Measurements from ENCODE around the gene C11orf58.

The C11orf58 gene

DNA sequence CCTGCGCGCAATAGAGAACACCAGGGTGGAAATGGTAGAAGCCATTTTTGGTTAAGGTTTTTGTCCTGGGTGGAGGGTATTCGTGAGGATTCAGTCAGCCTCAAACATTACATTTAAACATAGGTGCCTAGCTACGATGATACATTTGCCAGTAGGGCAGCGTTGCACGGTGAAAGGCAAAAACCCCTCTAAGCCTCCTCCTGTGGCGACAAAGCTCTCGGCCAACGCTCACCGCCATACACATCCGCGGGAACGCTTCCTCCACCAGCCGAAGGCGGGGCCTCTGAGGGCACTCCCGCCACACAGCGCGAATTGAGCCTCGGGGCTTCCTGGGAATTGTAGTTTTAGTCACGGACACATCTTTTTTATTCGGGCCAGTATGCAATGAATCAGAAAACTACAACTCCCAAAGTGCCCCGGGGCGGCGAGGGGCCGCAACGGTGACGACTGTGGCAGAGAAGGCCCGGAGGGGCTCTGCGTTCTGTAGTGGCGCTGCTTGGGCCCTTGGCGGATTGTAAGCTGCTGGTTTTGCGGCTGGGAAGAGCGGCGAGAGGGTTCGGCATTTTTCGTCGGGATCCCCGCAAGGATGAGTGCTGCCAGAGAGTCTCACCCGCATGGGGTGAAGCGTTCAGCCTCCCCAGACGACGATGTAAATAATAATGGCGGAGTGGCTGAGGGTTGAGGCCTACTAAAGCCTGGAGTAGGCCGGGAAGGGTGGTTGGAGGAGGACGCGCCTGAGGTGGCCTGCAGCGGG, at the start of gene C11orf58:
TSS of gene C11orf58 (plus strand) at position 455 of the 754 bp plus-strand sequence. CDS start at position 587, 132 bp downstream.
- DNase-seq: peak; percentile 96

DNA sequence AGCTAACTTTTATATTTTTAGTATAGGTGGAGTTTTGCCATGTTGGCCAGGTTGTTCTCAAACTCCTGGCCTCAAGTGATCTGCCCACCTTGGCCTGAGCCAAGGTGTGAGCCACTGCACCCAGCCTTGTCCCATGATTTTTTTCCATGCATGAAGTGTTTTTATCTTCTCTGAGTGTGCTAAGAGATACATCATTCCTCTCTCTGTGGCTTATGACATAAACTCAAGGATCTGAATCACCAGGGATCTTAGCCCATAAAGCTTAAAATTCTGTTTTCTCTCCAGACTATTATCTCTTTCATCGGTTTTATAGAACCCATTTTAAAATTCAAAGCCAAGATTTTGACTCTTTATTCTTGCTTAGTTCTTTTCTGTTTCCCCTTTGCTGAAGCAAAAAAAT, 48.4 kb upstream of the C11orf58 start:
- no peak for DNase-seq

DNA sequence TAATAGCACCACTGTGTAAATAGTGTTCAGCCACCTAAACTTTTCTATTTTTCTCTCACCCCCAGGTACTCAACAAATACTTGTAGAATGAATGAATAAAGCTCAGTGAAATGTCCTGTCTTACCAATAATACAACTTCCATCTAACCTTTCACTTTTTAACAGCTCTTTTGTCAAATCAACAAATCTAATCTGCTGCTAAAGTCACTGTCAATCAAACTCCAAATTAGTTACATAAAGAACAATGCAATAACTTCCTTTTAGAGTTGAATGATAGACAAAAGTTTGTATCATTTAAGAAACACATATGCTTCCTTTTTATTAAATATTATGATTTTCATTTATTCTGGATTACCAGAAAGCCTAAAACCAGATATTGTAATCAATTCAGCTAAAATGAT, 34.7 kb upstream of the C11orf58 start:
- DNase-seq: no peak

DNA sequence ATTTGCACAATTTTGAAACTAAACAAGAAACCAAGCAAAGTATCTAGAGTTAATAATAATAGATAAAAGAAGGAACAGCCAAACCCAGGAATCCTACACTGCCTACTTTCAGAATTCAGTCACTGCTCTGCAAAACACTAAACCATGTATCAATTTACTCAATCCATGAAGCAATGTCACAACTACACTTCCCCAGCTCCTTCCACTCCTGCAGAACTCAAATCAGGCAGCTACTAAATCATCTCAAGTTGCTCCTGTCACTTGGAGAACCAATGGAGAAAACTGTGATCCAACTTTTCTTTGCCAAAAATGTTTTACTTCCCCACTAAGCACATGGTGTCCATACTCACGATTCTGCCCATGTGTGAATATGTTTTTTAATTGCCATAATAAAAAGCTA, 24.9 kb upstream of the C11orf58 start:
- DNase-seq: no peak

DNA sequence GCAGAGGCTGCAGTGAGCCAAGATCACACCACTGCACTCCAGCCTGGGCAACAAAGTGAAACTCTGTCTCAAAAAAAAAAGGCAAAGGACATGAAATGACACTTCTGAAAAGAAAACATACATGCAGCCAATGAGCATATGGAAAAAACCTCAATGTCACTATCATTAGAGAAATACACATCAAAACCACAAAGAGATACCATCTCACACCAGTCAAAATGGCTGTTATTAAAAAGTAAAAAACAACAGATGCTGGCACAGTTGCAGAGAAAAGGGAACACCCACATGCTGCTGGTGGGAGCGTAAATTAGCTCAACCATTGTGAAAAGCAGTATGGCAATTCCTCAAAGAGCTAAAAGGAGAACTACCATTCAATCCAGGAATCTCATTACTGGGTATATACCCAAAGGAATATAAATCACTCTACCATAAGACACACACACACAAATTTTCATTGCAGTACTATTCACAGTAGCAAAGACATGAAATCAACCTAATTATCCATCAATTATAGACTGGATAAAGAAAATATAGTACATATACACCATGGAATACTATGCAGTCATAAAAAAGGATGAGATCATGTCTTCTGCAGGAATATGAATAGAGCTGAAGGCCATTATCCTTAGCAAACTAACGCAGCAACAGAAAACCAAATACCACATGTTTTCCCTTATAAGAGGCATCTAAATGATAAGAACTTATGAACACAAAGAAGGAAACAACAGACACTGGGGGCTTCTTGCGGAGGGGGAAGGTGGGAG, 15.7 kb upstream of the C11orf58 start:
- DNase-seq: no peak

DNA sequence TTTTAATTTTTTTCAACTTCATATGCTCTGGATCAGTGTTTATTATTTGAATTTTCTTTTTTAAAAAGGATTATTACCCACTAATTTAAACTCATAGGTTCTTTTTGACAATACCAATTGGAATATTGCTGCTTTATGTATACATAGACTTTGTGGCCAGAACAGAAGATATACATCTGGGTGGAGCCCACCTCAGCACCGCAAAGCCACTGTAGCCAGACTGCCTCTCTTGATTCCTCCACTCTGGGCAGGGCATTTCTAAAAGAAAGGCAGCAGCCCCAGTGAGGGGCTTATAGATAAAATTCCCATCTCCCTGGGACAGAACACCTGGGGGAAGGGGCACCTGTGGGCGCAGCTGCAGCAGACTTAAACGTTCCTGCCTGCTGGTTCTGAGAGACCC, 10.6 kb upstream of the C11orf58 start:
- no peak for DNase-seq

DNA sequence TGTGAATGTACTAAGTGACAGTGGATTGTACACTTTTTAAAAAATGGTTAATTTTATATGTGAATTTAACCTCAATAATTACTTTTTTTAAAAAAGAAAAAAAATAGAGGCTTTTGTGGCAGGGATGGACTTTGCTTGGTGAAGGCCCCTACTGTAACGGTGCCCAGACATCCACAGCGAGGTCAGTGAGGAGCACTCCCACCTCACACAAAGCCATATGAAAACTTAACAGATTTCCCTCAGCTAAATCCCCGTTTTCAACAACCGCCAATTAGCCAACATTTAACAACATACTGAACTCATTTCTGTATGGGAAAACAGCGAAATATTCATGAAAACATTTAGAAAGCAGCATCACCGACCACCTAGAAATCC, 642 bp upstream of the C11orf58 start:
- no peak for DNase-seq

DNA sequence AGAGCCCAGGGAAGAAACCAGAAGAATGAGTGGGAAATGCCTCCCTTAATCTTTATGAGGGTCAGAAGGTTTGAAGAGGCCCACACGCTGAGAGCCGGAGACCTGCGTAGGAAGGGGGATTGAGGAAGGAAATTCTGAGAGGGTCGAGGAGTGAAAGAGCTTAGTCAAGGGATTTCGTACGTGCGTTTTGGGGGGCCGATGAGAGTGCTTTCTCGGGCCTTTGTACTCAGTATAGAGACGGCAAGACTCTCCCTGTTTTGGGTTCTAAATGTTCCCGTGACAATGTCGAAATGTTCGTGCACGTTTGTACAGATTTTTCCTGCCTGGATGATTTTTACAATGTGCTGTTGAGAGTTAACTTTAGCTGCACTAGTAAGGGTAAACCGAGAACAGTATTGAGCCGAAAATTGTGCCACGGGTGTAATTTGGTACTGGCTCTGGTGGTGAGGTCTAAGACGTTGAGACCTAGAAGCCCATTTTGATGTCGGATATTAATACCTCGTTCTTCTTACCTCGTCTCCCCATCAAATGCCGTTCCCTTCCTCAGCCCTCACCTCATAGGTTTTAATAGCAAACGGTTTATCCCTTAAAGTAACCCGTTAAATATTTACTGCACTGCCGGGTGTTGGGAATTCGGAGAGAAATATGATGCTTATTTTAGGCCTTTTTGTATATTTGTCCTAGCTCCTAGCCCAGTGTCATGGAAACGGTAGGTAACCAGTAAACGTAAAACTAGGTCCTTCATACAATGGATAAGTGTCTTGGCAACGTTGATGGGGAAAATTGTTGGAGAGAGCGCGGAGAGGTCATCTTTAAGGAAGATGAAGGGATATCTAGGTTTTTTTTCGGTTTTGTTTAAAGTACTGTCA, 734 bp downstream of the C11orf58 start:
- no peak for DNase-seq

DNA sequence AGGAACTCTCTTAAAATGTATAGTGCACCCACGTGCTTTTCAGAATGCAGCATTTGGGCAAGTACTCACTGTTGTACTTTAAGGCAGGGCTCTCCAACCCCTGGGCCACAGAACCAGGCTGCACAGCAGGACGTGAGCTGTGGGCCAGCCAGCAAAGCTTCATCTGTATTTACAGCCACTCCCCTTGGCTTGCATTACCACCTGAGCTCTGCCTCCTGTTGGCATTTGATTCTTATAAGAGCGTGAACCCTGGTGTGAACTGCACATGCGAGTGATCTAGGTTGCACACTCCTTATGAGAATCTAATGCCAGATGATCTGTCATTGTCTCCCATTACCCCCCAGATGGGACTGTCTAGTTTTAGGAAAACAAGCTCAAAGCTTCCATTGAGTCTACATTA, 3.0 kb downstream of the C11orf58 start:
- no peak for DNase-seq

DNA sequence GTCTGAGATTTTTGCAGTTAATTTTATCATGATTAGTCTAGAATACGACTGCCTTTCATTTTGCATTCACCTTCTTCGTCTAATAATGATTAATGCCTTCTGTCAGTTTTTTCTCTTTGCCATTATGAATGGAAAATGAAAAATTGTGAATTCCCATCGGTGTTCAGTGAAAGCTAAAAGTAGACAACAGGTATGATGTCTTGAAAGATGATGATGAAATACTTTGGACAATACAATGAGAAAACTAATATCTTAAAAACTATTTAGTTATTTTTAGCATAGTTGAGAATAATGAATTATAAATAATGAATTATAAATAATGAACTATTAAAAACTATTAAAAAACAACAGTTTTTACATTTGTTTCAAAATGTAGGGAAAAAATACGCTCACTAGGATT, 5.0 kb downstream of the C11orf58 start:
- DNase-seq: no peak

DNA sequence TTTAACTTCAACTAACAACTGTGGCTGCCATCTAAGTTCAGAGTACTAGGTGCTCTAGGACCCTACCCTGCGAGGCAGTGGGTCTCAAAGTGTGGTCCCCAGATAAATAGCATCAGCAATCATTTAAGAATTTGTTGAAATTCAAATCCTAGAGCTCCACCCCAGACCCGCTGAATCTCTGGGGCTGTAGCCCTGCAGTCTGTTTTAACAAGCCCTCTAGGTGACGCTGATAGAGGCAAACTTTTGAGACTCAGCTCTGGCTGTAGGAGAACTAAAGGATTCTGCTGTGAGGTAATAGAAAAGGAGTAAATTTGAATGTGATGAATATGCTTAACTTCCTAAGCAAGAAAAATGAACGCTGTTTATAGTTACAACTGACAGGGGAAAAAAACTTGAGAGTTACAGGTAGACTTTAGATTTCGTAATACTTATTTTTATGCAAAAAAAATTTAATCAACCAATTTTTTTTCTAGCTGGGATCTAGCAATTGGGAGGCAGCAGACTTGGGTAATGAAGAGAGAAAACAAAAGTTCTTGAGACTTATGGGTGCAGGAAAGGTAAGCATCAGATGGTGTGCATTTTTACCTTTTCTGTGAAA, 5.8 kb downstream of the C11orf58 start:
- no peak for DNase-seq

DNA sequence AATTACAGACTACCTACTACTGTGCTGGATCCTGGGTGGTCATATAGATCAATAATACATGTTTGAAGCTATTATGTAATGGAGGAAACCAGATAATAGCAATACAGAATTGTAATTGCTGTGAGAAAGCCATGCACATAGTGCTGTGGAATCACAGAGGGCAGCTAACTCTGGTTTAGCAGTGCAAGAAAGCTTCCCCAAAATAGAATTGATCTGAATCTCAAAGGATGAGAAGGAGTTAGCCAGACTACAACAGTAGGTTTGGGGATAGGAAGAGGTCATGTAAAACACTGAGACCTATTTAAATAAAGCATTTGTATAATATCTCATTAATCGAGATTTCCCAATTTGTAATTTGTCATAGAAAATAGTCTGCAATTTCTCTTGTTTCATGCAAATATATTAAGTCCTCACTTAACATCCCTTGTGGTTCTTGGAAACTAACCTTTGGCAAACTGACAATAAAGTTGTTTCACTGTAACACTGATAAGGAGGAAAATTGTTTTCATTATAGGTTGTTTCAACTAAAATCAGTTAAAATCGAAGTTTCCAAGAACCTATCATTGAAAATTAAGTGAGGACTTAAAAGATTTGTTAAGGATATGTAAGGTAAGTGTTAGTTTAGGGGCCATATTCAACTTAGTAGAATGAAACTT, 7.6 kb downstream of the C11orf58 start:
- no peak for DNase-seq

DNA sequence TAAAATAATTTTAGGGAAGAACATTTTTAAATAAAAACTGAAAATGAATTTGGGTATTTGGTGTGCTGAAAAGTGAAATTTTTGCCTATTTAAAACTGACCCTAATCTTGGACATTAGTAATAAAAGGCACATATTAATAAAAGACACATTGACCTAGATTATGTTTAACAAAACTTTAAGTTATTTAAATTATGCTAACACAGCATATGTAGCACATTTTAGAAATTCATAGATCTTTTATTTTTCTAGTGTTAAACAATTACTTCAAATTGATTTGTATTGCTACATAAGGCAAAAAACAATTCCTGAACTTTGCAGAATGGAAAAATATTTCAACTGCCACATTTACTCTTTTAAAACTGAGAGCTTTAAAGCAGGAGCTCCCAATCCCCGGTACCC, 10.6 kb downstream of the C11orf58 start:
- no peak for DNase-seq

DNA sequence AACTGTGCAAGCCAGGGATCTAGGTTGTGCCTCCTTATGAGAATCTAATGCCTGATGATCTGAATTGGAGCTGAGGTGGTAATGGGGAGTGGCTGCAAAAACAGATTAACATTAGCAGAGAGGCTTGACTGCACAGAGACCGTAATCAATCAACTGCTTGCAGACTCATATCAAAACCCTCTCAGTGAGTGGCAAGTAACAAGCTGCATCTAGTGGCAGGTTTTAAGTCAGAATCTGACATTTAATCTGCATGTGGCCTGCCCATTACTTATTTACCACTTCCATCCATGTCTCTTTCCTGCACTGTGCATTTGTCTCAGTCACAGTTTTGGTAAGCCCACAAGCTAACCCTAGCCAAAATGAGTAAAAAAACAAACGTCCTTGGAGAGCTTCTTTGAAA, 11.2 kb downstream of the C11orf58 start:
- DNase-seq: no peak

DNA sequence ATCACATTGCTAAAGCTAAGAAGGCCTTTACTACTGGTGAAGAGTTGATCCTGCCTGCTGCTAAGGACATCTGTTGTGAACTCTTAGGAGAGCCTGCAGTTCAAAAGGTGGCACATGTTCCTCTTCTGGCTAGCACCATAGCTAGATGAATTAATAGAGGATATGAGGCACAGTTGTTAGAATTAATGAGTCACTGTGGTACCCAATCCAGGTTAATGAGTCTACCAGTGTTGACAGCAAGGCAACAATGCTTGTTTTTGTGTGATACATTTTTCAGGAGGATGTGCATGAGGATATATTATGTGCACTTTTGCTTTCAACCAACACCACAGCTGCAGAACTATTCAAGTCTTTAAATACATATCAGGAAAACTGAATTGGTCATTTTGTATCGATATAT, 12.0 kb downstream of the C11orf58 start:
- no peak for DNase-seq

DNA sequence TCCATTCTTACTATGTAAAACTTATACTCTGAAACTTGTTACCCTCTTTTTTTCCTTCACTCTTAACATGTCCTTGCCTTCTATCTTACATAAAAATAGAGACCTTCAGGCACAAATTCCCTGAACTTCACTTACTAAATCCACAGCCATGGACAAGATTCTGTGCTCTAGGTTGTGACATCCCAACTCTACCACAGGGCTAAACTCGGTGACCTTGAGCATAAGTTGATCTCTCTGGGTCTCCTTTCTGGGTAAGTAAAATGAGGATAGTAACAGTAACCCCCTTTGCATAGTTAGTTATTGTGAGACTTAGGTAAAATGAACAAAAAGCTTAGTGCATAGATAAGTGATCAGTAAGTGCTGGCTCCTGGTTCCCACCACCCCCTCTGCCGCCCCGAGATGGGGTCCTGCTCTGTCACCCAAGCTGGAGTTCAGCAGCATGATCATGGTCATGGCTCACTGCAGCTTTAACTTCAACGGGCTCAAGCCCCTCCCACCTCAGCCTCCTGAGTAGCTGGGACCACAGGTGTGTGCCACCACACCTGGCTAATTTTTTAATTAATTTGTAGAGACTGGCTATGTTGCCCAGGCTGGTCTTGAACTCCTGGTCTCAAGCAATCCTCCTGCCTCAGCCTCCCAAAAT, 20.1 kb downstream of the C11orf58 start:
- DNase-seq: no peak

DNA sequence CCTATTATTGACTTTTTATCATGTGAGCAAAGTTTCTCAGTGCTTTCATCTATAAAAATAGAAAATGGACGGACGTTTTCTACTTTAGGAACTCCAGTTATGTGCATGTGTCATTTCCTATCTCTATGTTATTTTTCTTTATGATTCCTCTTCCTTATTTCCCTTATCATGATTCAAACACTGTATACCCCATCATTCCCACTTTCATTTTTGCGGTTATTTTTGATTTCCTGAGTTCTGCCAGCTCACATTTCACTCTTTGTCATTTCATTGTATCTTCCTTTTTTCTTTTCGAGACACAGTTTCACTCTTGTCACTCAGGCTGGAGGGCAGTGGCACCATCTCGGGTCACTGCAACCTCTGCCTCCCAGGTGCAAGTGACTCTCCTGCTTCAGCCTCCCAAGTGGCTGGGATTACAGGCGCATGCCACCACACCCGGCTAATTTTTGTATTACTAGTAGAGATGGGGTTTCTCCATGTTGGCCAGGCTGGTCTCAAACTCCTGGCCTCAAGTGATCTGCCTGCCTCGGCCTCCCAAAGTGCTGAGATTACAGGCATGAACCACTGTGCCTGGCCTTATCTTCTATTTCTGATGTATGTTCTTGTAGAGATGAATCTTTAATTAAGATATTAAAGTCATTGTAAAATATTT, 21.5 kb downstream of the C11orf58 start:
- DNase-seq: no peak

DNA sequence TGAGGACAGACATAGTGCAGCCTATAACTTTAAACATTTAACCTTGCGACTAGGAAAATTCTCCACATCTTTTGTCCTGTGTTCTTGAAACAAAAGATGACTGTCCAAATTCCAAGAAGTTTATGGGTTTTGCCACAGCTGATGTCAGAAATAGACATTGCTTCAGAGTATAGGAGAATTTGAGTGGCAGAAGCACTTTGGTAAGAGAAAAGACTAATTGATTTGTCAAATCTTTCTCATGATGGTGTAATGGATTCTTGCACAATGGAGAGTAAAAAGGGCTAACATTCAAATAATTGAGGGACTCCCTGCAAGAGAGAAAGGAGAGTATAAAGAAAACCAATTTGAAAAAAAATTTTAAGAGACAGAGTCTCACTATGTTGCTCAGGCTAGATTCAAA, 25.3 kb downstream of the C11orf58 start:
- no peak for DNase-seq

DNA sequence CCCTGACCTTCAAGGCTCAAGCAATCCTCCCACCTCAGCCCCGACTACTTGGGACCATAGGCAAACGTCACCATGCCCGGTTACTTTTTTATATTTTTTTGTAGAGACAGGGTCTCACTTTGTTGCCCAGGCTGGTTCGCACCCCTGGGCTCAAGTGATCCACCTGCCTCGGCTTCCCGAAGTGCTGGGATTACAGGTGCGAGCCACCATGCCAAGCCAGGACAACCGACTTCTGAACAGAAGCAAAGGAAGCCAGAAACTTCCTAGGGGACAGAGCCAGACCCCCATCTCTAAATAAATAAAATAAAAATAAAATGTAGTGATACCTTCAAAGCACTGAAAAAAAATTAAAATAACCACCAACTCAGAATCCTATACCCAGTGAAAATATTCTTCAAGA, 26.4 kb downstream of the C11orf58 start:
- no peak for DNase-seq

DNA sequence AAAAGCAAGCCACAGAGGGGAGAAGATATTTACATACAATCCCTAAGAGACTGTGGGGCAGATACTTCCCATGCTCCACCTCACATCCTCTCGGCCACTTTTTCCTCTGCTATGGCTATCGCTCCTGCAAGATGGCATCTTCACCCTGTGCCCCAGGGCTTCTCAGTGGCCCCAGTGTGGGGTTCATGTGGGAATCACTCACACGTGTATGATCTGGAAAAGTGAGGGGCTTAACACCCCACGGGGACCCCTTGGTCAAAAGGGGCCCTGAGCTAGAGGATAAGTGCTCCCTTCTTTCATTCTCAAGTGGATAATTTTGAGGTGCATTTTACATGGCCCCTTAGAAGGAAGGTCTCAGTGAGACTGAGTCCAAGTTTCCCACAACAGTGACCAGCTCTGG, 28.7 kb downstream of the C11orf58 start:
- DNase-seq: no peak

DNA sequence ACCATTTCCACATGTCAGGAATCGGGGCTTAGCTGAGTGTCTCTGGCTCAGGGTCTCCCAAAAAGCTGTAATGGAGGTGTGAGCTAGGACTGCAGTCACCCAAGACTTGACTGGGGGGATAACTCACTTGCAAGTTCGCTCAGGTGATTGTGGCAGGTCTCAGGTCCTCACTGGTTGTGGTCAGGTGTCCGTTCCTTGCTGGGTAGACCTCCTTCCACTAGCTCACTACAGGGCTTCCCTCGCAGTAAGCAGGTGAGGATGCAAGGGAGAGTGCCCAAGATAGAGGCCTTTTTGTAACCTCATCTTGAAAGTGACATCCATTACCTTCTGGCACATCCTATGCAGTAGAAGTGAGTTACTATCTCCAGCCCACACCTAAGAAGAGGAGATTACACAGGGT, 29.5 kb downstream of the C11orf58 start:
- no peak for DNase-seq

DNA sequence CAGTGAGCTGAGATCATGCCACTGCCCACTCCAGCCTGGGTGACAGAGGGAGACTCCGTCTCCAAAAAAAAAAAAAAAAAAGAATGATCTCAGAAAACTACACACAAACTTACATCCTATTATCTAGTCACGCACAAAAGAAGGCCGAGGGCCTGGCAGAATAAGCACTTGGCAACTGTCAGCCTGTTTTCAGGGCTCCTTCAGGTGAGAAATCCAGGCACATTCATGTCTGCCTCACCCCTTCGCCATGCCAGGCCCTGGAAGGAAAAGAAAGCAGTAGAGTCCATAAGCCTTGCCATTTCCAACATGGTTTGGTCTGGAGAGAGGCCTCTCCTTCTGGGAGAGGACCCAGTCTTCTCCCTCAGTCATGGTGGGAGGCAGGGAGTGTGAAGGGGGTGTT, 30.9 kb downstream of the C11orf58 start:
- no peak for DNase-seq
